OCI-LY7 (cell line): ENCODE results near the gene RSPH1.

Experiments
- CTCF ChIP-seq: fragments of 200-600 bp; sonication (generic); conservative IDR thresholded peaks from 2 replicates; pipeline ENCODE4 v1.5.1; 2014; ENCODE audit warnings: mild to moderate bottlenecking, antibody characterized with exemption, low read length, moderate library complexity, mixed read lengths
- EZH2phosphoT487 ChIP-seq: fragments of 200-600 bp; sonication (generic); IDR thresholded peaks from 2 replicates; pipeline ENCODE4 v1.6.1; 2018; ENCODE audit warnings: low read depth, borderline replicate concordance, mild to moderate bottlenecking, mixed run types, antibody characterized with exemption, low read length, moderate library complexity, mixed read lengths

- TF ChIP-seq CTCF = no peak
- TF ChIP-seq EZH2phosphoT487 = no peak
These were observed 5.3 kb downstream of the RSPH1 start for GRCh38 chr21:42490720-42491119.
